HG02970 (cell line): ENCODE results near the gene ACACA.

Source experiments
- ATAC-seq: cut with Tn5 transposase; IDR thresholded peaks from one replicate; pipeline ENCODE4 v1.9.1; 2021; ENCODE audit warnings: mild to moderate bottlenecking, moderate library complexity, moderate number of reproducible peaks; ENCODE audit not compliant: unreplicated experiment, low FRiP score

Gene ACACA

DNA sequence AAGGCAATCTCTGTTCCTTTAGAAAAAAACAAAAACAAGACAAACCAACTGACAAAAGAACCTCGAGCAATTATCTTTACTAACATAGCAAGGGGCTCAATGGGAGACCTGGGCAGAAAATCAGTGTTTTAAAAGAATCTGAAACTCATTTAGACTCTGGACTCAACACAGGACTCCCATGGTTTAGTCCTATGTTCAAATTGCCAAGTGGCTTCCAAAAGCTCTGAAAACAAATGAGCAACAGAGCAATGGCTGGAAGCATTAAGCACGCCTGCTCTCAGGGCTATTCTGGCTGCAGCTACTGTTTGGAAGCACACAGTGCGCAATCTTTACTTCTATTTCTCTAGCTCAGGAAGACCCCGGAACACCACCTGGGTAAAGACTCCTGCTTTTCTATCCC is 295.9 kb downstream of the ACACA start:
- no peak for ATAC-seq

DNA sequence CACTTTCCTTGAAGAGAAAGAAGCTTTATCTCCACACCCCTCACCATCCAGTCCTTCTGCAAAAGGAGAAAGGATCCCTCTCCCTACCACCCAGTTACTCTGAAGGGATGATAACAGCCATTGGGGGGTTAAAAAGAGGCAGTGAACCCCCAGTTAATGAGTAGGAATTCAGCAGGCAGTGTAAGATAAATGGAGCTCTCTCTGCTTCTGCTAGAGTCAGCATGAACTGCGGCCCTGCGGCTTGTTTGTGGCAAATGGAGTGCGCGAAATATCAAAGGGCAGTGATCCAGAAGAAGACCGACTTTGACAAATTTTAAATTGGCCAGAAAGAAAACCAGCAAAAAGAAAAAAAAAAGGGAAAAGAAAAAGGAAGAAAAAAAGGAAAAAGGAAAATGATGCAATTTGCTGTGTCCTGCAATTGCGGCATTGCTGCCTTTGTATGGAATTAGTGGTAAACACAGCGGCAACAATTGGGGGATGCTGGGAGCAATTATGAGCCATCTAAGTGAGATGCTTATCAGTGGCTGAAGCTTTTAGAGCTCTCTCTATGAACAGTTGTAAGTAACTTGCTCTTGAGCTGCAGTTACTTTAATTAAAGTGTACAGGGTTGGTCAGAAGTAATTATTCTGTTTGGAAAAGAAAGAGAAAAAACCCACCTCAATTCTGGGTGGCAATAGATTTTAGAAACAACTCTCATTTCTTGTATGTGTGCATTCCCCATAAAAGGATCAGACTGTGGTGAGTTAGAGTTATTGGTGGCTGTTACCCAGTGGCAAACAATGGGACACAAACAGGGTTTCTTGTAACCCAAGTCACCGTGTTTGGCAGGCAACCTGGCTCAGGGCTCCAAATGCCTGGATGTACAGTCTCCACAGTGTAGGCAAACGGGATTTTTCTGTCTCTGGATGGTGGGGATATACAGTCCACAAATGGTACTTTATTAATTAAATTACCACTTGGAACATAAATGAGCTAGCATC is 296.6 kb downstream of the ACACA start:
- ATAC-seq = no peak

DNA sequence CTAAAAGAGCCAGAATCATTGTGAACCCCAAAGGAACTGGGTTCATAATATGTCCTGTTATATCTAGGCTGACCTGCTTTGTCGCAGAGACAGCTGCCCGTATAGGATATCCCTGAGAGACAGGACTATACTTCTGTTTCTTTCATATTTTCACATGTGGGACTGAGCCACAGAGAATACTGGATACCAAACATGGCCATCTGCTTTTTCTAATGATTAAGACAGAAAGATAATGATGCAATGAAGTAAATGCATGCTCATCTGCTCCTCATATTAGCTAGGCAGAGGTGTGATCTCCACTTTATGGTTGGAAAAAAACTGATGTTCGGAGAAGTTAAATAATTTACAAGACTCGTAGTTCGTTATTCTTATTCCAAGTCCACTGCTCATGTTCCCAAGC is 297.5 kb downstream of the ACACA start:
- no peak for ATAC-seq

DNA sequence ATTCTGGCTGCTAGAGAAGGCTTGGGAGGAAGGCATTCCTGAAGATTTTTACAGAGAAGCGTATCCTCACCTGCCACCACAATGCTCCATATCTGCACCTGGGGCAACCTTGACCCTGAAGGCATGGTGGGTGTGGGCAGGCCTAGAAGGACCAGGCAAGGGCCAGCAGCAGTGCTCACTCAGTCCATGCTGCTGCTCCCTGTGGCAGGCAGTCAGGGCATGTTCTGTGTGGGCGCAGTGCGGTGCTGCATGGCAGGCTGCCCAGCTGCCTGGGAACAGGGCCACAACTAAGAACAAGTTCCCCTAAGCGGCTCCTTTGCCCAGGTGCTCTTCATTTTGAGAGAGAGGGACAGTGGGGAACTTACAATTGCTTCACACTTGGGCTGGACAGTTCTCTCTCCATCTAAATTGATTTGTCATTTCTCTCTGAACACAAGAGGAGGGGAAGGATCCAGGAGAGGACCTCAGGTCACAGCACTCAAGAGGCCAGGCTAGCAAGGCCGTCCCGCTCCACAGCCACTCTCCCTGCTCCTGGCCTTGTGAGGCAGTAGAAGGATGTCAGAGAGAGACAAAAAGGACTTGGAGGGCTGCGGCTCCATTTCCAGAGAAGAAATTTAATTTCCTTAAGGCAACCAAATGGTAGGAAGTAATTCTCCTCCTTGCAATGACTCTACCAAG is 299.1 kb downstream of the ACACA start:
- no peak for ATAC-seq

DNA sequence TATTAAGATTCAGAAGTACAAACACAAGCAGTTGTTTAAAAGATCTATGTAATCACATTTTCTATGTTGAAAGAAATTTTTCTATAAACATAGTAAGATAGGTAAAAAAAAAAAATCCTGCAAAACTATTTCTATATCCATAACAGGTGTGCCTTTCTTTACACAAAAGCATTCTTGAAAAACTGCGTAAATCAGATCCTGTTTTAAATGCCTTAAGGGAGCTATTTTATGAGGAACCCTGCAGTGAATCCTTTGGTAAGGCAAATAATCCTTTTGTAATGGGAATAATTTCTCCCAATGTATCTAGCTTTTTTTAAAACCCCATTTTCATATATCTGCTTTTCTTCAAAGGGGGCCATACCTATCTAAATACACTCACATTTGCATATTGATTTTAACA is 300.6 kb downstream of the ACACA start:
- ATAC-seq = no peak

DNA sequence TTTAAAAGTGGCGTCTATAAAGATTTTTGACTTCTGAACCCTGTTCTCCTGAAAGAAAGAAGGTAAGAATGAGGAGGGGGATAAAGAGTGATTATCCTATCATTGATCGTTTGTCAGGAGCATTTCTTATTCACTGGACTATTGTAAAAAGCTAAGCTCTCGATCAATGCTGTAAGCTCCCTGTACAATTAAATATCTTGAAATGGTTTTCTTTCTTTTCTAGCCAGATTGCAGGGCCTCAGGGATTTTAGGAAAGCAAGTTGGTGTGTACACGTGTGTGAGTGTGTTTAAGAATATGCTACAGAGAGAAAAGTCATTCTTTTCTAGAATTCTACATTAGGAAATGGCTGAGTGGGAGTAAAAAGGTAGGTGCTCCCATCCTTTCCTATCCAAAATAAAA is 303.4 kb downstream of the ACACA start:
- ATAC-seq = no peak

DNA sequence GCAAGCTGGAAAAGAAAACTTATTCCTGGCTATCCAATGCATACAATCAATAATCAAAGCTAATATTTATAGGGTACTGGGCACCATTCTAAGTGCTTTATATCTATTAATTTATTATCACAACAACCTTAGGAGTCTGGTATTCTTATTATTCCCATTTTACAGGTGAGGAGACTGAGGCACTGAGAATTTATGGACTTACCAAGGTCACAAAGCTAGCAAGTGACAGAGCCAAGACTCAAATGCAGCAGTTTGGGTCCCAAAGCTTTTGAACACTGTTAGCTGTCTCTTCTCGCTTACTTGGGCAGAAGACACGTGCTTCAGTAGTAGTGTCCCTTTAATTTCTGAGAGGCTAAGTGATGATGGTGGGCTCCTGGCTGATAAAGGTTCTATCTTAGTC is 305.3 kb downstream of the ACACA start:
- ATAC-seq = no peak

DNA sequence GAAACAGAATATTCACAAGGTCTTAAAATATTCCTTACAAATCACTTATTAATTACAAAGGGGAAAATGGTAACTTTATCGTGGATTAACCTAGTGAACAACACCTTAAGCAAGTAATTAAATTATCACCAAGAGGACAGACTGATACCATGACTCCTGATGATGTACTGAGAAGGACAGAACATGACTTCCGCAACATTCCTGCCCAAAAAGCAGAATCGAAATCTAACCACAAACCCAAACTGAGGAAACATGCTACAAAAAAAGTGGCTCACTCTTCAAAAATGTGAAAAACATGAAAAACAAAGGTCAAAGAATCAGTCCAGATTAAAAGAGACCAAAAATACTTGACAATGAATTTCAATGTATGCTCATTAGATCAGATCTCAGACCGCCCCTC is 306.4 kb downstream of the ACACA start:
- ATAC-seq = no peak

DNA sequence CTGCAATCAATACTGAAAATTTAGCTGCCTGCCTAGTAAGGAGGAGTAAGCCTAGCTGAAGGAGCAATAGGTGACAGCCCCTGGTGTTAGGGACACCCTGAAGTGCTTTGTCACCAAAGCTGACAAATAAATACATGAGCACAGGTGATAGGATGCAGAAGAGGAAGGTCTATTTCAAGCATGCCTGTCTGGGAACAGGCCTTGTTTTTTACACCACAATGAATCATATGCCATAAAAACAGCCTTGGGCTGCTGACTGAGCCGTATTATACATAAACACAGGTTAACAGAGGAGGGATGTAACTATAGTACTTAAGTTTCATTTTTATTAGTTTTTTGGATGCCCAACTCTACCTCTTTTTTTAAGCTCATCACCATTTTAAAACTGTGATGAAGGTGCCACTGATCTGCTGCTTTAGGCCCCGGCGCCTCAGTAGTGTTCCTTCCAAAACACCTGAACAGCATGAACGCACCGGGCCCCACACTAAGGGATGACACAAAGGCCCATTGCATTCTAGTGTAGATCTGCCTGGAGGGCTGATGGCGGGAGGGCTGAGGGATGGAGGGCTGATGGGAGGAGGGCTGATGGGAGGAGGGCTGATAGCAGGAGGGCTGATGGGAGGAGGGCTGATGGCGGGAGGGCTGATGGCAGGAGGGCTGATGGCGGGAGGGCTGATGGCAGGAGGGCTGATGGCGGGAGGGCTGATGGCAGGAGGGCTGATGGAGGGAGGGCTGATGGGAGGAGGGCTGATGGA is 307.5 kb downstream of the ACACA start:
- ATAC-seq = no peak

DNA sequence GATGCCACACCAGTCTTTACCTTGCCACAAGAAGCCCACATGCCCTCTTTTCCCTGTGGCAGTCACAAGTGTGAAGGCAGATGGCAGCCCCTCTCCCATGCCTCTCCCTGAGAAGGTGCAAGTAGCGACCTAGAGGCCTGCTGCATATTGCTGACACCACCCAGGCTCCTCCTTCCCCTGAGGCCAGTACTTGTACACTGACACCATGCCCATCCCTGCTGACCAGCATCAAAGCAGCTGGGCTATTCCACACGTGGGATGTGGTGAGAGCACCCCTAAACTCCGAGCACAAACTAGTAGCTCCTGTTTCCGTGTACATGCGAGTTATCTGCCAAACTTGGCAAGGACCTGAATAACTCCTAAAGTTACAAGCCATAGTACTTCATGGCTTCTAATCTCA is 308.5 kb downstream of the ACACA start:
- ATAC-seq = no peak

DNA sequence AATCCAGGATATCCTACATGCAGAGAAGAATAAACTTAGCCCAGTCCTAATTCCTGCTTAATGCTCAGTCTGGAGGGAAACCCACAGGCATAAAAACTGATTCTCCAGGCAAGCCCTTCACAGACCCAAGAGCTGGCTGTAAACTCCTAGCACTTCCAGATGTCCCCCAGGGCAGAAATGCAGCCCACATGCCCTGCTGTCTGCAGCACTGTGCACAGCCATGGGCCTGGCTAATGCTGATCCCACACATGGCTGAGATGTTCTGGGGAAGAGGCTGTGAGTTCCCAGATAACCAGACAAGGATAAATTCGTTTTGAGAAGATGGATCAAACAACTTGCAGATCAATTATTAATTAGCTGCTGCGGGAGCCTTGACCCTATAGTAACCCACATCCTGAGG is 309.5 kb downstream of the ACACA start:
- no peak for ATAC-seq

DNA sequence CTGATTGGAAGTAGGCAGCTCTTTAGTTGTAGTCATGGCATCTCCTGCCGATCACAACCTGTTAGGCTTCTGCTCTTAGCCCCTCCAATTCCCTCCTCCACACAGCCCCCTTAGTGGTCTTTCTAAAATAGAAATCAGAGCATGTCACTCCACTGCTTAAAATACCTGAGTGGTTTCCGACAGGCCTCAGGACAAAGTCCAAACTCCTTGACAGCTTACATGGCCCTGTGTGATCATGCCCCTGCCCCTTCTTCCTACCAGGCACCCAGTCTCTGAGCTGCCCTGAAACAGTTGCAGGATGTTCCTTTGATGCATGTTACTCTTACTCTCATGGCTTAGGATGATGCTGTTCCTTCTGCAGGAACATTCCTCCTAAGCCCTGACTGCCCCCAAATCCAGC is 310.6 kb downstream of the ACACA start:
- no peak for ATAC-seq

DNA sequence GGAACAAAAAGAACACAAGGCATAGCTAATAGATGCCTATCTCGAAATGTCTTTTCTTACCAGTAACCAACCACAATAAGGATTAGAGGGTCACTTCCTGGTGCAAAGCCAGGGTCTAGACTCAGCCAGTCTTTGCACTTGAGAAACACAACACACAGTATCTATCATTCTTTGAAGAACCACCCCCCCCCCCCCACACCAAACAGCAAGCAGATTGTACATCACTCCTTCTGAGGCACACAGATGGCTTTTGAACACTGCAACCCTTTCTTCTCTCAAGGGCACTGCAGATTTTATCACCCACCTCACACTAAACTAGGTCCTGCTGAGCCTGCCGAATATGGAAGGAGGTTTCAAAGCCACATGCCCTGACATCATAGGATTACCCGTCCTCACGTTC is 312.2 kb downstream of the ACACA start:
- ATAC-seq = no peak

DNA sequence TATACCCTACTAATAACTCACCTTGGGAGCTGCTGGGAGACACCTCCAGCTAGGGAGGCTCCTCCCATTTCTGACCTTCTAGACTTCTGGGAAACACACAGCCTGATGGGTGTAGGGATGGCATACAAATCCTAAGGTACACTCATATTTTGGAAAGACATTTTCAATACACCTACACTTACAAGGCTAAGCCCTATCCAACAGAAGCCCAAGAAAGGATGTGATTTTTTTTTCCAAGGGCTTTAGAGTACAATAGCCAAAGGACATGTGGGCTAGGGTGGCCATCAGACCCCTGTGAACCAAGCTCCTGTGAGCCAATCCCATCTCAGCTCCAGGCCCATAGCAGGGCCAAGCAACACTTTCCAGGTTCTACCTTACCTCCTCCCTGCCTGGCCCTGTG is 313.9 kb downstream of the ACACA start:
- ATAC-seq = no peak

DNA sequence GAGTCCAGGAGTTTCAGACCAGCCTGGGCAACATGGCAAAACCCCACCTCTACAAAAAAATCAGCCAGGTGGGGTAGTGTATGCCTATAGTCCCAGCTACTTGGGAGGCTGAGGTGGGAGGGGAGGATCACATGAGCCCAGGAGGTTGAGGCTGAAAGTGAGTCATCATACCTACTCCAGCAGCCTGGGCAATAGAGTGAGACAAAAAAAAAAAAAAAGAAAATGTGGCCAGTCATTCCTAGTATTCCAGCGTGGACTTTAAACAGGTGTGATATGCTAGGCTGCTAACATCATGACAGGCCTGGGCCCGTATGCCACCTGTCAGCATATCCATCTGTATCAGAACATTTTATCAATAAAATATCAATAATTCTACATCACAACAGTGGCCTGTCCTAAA is 314.6 kb downstream of the ACACA start:
- no peak for ATAC-seq

DNA sequence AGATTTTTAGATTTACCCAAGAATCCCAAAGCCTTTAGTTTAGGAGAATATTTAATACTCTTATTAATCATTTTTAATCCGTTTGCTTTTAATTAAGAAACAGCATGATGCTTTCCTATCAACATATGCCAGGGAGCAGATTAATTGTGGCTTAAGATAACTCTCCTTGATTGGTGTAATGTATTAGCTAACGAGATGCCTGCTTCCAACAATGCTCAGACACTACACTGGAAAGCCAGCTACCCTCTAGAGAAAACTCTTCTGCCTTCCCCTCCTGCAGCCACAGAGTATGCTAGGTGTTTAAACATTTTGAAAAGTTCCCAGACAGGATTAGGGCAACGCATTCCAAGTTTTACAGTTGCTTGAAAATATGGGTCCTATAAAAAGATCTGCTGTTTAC is 315.7 kb downstream of the ACACA start:
- no peak for ATAC-seq

DNA sequence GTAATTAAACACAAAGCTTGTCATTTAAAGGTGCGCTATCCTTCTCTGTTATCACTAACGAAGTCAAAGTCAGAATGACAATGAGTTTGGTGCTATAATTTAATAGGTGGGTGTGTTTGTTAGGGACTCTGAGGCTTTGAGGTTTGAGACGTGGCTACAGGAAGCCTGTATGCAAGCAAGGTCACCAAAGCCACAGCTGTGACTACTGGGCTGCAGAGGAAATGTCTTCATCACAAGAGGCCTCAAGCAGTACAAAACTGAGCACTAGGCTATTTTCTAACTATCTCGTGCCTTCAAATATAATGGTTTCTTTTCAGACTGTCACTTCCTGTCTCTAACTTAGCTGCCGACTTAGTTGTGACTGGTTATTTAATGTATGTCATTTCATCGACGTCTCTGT is 316.7 kb downstream of the ACACA start:
- no peak for ATAC-seq

DNA sequence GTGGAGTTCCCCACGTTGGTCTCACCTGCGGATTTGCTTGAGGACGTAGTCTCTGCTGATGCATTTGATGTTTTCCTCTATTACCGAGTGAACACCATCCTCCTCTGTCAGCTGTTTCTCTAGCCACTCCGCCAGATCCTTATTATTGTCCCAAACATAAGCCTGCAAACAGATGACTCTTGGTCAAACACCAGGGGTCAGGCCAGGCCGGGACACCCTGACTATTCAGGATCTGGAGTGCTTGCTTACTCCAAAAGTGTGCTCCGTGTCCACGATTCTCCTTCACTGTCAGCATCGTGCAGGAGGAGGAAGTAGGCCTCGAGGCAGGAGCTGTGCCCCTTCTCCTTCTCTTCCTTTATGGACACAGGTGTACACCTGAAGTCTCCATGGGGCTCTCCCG is 317.7 kb downstream of the ACACA start:
- ATAC-seq = no peak

DNA sequence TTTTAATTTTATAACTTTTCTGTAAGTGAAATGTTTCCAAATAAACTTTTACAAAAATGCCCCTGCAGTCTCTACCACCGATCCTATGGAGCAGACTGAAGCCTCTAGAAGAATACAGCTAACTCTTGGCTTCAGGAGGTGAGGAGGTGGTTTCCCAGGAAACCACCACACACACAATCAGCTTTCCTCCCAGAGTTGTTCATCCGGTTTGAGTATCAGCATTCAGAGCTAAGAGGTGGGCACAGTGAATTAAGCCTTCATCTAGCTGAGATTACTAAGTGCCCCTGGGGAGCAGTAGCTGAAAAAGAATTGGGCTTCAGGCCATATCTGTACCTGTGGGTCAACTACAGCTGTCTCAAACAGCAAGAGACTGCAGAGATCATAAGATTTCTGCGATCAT is 318.2 kb downstream of the ACACA start:
- ATAC-seq = no peak

DNA sequence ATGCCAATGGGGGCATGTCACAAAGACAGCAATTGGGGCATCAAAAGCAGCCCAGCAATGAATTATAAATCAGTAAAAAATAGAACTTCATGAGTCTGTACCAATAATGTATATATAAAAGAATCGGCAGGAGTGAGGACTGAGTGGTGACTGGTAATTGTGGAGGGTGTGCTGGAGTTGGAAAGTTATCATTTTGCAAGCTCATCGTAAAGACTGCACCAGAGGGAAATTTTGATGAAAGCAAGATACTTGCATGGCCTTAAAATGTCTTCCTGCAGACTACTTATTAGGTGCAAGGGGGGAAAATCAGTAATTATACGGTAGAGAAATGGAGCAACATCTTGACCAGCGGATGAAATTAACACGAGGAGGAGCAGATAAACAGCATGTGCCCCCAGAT is 319.0 kb downstream of the ACACA start:
- ATAC-seq = no peak

DNA sequence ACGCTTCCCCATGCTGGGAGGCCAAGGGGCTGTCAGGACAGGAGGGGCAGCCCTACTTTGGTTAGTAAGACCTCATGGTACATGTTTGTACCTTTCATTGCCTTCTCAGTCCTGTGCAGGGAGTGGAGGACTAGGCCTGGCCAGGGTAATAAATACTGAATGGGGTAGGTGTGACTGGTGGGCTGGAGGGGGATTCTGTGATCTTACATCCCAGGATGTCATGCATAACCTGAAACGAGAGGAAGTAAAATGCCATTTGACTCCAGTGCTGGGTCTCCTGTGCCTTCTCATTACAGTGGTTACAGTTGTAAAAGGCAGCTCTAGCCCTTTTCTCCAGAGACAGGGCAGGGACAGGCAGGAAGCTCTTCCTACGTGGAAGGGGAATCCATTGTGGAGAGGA is 319.7 kb downstream of the ACACA start:
- no peak for ATAC-seq
